IPS-11a (cell line): ENCODE data around the gene DBX2.
"Not testable (repeated sequence)": the region's sequence is repeated elsewhere in the genome, so short reads cannot be mapped to it uniquely, and the experiment has no call there.

ENCODE experiments used
- H3K4me3 ChIP-seq: one replicate; pipeline ENCODE4 v1.5.1; 2013; ENCODE audit warnings: low read depth, low read length, control low read depth

The DBX2 gene

GRCh38 chr12:45050751-45051571 lies at the start of gene DBX2:
DBX2 (minus strand) TSS chr12:45051099; CDS start chr12:45050927, 172 bp downstream.
- peak within 1 kb of the TSS; percentile 67 for H3K4me3 ChIP-seq

GRCh38 chr12:45098766-45099165 lies 47.9 kb upstream of the DBX2 start:
- H3K4me3 ChIP-seq, result no peak overlapping the region

GRCh38 chr12:45095417-45095816 lies 44.5 kb upstream of the DBX2 start:
- not testable (repeated sequence) for H3K4me3 ChIP-seq

GRCh38 chr12:45093051-45093450 lies 42.2 kb upstream of the DBX2 start:
- no peak overlapping the region for H3K4me3 ChIP-seq

- H3K4me3 ChIP-seq, result no peak overlapping the region
Observed at GRCh38 chr12:45089411-45090075, 38.6 kb upstream of the DBX2 start.

- H3K4me3 ChIP-seq, result no peak overlapping the region
Observed at GRCh38 chr12:45088608-45089007, 37.7 kb upstream of the DBX2 start.

GRCh38 chr12:45084248-45084647 lies 33.3 kb upstream of the DBX2 start:
- H3K4me3 ChIP-seq, result not testable (repeated sequence)

GRCh38 chr12:45077251-45077650 lies 26.4 kb upstream of the DBX2 start:
- H3K4me3 ChIP-seq, result no peak overlapping the region

- no peak overlapping the region for H3K4me3 ChIP-seq
Observed at GRCh38 chr12:45076417-45077026, 25.6 kb upstream of the DBX2 start.

GRCh38 chr12:45075587-45076282 lies 24.8 kb upstream of the DBX2 start:
- H3K4me3 ChIP-seq, result no peak overlapping the region

GRCh38 chr12:45065125-45065626 lies 14.3 kb upstream of the DBX2 start:
- H3K4me3 ChIP-seq, result no peak overlapping the region

GRCh38 chr12:45060976-45061375 lies 10.1 kb upstream of the DBX2 start:
- H3K4me3 ChIP-seq, result no peak overlapping the region

GRCh38 chr12:45051572-45052125 lies 750 bp upstream of the DBX2 start:
- peak overlapping the region; percentile 67 for H3K4me3 ChIP-seq

- H3K4me3 ChIP-seq, result peak overlapping the region; percentile 67
Observed at GRCh38 chr12:45049912-45050750, 768 bp downstream of the DBX2 start.

- H3K4me3 ChIP-seq, result no peak overlapping the region
Observed at GRCh38 chr12:45042599-45042998, 8.3 kb downstream of the DBX2 start.

GRCh38 chr12:45040977-45041376 lies 9.9 kb downstream of the DBX2 start:
- no peak overlapping the region for H3K4me3 ChIP-seq

GRCh38 chr12:45039757-45040156 lies 11.1 kb downstream of the DBX2 start:
- H3K4me3 ChIP-seq, result no peak overlapping the region

- H3K4me3 ChIP-seq, result no peak overlapping the region
Observed at GRCh38 chr12:45034861-45035265, 16.0 kb downstream of the DBX2 start.

- H3K4me3 ChIP-seq, result no peak overlapping the region
Observed at GRCh38 chr12:45017916-45018315, 33.0 kb downstream of the DBX2 start.

GRCh38 chr12:45014396-45014795 lies 36.5 kb downstream of the DBX2 start:
- H3K4me3 ChIP-seq, result no peak overlapping the region
